HG03442 (cell line): ENCODE data around the gene VKORC1.

ENCODE experiments used
- ATAC-seq: cut with Tn5 transposase; IDR thresholded peaks from one replicate; pipeline ENCODE4 v1.9.1; 2021; ENCODE audit warnings: mild to moderate bottlenecking, moderate library complexity; ENCODE audit not compliant: unreplicated experiment

The VKORC1 gene

DNA sequence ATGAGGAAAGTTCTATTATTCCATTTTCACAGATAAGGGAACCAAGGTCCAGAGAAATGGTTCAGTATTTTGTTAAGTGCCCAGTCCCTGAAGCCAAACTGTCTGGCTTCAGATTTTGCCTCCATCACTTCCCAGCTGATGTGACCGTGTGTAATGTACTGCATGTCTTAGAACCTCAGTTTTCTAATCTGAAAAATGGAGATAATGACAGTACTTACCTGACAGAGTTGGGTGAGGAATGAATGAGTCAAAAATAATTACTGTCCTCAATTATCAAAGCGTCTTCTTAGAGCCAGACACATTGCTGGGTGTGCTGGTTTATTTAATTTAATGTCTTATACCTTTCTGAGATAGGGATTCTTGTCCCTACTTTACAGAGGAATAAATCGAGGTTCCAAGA, 27.3 kb downstream of the VKORC1 start:
- no peak for ATAC-seq

DNA sequence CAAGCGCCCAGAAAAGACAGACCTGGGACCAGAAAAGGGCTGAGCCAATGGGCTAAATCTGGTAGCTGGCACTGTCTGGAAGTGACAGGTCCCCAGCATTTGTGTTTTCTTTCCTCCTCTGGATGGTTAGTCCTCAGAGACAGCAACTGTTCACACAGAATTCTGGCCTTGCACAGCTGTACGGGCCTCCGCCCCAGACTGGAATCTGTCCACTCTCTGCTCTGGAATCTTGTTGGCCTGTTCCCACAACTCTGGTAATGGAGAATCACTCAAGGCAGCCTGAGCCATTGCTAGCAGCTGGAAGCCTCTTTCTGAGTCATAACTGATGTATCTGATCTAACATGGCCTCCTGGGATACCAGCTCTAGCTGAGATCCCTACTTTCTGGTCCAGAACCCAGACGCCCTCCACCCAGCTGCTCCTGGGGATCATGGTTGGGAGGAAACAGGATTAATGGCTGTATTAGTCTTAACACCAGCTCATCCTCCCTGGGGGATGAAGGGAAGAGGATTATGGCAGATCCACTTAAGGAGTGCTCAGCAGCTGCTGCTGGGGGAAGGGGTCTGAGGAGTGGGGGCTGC, 29.6 kb downstream of the VKORC1 start:
- ATAC-seq = no peak

DNA sequence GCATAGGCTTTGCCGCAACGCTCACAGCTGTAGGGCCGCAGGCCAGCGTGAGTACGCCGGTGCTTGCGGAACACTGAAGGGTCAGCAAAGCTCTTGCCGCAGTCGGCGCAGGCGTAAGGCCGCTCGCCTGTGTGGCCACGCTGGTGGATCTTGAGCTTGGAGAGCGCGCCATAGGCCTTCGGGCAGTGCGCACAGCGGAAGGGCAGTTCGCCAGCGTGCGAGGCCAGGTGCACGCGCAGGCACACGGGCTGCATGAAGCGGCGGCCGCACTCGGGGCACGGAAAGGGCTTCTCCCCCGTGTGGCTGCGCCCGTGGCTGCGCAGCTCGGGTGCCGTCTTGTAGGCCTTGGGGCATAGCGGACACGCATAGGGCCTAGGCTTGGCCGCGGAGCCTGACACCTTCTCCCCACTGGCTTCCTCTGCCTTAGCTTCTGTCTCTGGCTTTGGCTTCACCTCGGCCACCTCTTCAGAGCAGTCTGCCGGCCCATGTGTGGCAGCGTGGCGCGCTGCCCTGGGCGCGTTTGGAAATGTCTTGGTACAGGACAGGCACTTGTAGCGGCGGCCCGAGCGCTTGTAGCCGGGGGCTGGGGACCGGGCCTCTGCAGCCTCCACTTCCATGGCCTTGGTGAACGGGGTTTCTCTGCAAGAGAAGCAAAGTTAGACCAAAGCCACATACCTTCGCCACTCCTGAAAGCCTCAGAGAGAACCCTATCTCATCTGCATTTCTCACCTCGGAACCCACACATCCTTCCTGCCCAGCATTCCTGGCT, 30.6 kb downstream of the VKORC1 start:
- ATAC-seq = no peak

DNA sequence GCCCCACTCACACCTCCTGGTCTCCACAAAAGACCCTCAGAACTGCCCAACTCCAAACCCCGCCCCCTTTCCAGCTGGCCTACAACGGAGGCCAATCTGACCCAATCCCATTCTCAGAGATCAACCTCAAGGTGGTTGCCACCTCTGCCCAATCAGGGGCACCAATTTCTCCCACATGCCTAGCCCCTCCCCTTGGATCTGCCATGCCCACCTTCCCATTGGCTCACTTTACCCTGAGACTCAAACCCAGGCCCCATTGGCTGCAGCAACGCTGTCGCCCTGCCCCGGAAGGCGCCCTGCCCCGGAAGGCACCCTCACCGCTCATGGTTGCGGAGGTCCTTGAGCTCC, 31.1 kb downstream of the VKORC1 start:
- ATAC-seq = no peak

DNA sequence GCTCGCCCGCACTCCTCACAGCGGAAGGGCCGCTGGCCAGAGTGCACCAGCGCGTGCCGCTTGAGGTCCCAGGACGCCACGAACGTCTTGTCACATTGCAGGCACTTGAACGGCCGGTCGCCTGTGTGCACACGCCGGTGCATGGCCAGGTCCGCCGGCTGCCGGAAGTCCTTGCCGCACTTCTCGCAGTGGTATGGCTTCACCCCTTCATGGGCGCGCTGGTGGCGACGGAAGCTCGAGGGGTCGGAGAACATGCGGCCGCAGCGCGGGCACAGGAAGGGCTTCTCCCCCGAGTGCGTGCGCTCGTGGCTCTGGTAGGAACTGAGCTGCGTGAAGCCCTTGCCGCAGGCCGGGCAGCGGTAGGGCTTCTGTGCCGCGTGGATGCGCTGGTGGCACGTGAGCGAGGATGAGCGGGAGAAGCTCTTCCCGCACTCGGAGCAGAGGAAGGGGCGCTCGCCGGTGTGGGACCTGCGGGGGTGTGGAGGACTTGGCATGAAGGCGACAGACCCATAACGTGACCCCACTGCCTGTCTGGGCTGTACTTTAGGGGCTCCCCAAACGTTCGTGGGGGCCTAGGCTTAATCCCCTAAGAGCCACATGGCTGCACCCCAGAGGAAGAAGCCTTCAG, 32.7 kb downstream of the VKORC1 start:
- no peak for ATAC-seq

DNA sequence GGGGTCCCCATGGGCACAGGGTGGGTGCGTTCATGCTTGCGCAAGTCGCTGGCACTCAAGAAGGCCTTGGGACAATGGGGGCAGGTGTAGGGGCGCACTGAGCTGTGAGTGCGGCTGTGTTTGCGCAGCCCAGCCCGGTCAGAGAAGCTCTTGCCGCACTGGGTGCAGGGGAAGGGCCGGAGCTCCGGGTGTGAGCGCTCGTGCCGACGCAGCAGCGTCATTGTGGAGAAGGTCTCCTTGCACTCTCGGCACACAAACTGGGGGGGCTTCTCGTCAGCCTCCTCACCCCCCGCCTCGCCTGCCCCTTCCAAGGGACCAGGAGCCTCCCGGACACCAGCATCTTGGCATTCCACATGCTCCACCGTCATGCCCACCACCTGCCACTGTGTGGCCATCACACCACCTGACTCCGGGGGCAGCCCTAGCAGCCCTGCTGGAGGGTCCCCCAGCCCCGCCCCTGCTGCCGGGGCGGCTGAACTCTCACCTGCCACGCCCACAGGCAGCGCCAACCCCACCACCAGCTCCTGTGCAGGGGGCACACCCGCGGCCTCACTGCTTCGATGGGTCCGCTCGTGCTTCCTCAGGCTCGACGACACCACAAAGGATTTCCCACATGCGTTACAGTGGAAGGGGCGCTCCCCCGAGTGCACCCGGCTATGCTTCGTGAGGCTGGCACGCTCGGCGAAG, 33.3 kb downstream of the VKORC1 start:
- ATAC-seq = no peak

DNA sequence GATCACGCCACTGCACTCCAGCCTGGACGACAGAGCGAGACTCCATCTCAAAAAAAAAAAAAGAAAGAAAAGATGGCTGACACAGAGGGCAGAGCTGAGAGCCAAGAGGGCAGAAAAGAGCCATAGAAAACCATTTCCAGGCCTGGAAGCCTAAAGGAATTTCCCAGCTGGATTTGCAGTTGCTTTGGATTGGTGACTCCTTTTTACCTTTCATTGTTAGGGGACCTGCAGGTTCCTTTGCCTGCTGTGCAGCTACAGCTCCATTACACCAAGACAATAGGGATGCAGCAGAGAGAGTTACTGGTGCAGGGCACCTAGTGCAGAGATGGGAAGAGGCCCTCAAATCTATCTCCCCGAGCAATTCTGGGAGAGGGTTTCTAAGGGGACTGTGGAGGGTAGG, 39.0 kb downstream of the VKORC1 start:
- ATAC-seq = no peak

DNA sequence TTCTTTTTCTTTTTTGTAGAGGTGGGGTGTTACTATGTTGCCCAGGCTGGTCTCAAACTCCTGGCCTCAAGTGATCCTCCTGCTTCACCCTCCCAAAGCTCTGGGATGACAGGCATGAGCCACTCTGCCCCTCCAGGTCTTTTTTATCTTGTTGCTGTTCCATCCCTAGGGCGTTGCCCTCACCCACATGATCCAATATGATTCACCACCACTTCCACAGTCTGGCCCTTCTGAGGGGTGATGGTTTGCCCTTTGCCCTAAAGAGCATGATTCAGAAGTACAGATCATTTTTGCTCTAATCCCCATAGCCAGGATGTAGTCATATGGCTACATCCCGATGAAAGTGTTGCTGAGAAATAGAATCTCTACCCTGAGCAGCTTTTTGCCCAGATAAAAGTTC, 42.5 kb downstream of the VKORC1 start:
- ATAC-seq = no peak

DNA sequence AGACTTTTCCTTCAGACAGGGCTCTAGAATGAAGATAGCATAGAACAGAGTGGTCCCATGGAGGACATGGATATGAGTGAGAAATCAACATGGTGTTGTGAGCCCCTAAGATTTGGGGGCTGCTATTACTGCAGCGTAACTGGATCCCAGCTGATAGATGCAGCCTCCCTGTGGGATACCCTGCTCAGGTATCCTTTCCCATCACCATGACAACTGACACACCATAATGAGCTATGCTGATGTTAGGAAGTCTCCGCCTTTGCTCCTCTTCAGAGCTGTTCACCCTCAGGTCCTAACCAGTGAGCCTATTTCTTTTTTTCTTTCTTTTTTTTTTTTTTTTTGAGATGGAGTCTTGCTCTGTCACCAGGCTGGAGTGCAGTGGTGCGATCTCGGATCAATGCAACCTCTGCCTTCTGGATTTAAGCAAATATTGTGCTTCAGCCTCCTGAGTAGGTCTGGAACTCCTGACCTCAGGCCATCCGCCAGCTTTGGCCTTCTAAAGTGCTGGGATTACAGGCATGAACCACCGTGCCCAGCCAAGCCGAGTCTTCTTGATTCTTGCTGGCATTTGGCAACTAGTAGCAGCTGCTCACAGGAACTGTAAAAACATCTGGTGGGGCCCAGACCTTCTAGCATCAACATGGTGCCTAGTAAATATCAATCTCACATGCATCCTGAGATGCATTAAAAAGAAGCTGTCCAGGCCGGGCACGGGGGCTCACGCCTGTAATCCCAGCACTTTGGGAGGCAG, 44.1 kb downstream of the VKORC1 start:
- no peak for ATAC-seq

DNA sequence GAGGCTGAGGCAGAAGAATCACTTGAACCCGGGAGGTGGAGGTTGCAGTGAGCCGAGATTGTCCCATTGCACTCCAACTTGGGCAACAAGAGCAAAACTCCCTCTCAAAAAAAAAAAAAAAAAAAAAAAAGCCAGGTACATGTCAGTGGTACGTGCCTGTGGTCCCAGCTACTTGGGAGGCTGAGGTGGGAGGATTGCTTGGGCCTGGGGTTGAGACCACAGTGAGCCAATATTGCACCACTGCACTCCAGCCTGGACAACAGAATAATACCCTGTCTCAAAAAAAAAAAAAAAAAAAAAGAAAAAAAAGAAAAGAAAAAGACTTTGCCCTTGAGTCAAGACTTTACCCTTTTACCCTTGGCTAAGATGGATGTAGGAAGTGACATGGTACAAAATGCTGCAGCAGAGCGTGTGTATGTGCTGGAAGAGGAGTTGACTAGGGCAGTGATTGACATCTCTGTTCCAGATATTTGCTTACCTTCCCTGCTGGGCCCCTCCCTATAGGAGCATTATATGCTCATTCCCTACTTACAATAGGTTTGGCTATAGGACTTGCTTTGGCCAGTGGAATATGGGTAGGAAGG, 50.6 kb downstream of the VKORC1 start:
- ATAC-seq = no peak

DNA sequence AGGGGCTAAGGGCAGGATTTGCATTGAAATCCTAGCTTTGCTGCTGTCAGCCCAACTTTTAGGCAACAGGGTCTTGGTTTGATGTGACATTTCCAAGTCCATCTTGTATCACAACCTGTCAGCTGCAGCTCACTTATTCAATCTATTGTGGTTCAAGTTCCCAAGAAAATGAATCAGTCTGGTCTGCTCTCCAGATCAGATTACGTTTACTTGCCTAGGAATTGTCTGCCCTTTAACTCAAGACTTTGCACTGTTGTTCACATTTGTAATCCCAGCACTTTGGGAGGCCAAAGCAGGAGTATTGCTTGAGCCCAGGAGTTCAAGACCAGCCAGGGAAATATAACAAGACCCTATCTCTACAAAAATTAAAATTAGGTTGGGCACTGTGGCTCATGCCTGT, 51.2 kb downstream of the VKORC1 start:
- ATAC-seq = no peak

DNA sequence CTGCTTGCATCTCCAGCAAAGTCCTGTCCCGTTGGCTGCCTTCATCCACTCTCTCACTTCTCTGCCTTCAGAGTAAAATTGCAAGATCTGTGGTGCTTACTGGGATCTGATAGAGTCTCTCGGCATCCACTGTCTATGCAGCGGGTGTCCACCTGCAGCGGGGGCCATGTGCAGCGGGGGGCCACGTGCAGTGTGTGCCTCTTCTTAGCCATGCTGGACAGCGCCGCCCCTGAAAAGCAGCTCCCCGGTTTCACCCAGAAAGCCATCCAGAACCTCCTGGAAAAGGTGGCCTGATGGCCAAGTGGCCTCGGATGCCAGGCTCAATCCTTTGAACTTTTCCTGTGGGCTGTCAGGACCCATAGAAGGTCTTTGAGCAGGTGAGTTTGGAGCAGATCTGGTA, 51.7 kb downstream of the VKORC1 start:
- no peak for ATAC-seq
